BJ (cell line): ENCODE data around the gene LYVE1. TPM values are rescaled to one million over a fixed set of nuclear protein-coding genes. Genes with fewer than 3 reads are reported as not detected.
A peak's percentile ranks its signal among the peaks of the same experiment; 100 is the strongest.

Experiments used
- CTCF ChIA-PET: fragments of 350-600 bp; formaldehyde crosslinking; extraction: SDS; loops from one replicate; lab custom pipeline; 2021; ENCODE audit warnings: antibody characterized with exemption, inconsistent platforms; lab: Yijun Ruan, JAX
- POLR2A ChIA-PET: fragments of 300-600 bp; sonication (Branson Sonifier 250); formaldehyde crosslinking; extraction: SDS; loops from one replicate; lab custom pipeline; 2021; ENCODE audit warnings: antibody characterized with exemption; lab: Charles Lee
- DNase-seq: peaks from one replicate; pipeline ENCODE4 v3.0.0-alpha.2; 2011; ENCODE audit warnings: low read depth
- H3K27me3 ChIP-seq: 2 replicates; pipeline ENCODE4 v1.6.0; 2011; ENCODE audit warnings: low read length; ENCODE audit not compliant: control insufficient read depth, insufficient read depth
- H3K36me3 ChIP-seq: 2 replicates; pipeline ENCODE4 v1.5.1; 2011; ENCODE audit warnings: low read length; ENCODE audit not compliant: control insufficient read depth, insufficient read depth
- H3K4me3 ChIP-seq: 2 replicates; pipeline ENCODE4 v1.5.1; 2011; ENCODE audit warnings: low read depth, mild to moderate bottlenecking, control low read depth, low read length
- polyA plus RNA-seq: library from polyadenylated mRNA; depleted of rRNA; stranded (reverse); fragments of >200 nt; gene quantifications from 2 replicates; pipeline ENCODE4 v1.2.3, GENCODE V29; 2011
- TF ChIP-seq, protein P1 (sequence below): IDR thresholded peaks from 2 replicates; pipeline ENCODE4 v1.5.1; 2011; ENCODE audit warnings: low read depth, mild to moderate bottlenecking, control low read depth, inconsistent platforms, low read length, moderate library complexity; ENCODE audit not compliant: insufficient read depth

The LYVE1 gene
- polyA plus RNA-seq, 1 experiment = 0.15 TPM

DNA sequence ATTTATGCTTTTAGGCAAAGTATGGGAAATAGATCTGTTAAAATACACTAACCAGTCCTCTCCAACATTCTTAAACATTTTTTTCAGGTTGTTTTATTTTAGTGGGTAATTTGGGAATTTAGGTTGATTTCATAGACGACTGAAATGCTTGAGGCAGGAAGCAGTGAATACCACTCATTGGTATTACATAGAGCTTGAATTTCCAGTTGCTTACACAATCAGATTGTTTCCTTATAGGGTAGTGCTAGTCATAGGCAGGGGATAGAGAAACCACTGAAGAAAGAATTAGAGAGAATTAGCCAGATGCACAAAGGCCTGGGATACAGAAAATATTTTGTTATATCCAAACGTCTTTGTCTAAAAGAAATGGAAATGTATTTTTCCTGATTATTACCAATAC lies 23.9 kb upstream of the LYVE1 start:
- peak; percentile 80 for DNase-seq
- ChIA-PET CTCF (interaction anchor here (0.7 to 1.5 kb wide), 3 partner anchors 12 to 64 kb away, joined by 3 to 5 read pairs (median 4); partner anchors contain the start of gene RNF141), POLR2A (interaction anchor here (1.2 kb wide), 1 partner anchor 12 kb away, joined by 6 read pairs; no protein-coding TSS in a partner anchor)
- Histone ChIP-seq H3K4me3 (no peak overlapping the region), H3K36me3 (peaks cover 11% of the 10 kb centered on the region), H3K27me3 (no peaks in the 10 kb centered on the region)
- TF ChIP-seq, protein P1, sequence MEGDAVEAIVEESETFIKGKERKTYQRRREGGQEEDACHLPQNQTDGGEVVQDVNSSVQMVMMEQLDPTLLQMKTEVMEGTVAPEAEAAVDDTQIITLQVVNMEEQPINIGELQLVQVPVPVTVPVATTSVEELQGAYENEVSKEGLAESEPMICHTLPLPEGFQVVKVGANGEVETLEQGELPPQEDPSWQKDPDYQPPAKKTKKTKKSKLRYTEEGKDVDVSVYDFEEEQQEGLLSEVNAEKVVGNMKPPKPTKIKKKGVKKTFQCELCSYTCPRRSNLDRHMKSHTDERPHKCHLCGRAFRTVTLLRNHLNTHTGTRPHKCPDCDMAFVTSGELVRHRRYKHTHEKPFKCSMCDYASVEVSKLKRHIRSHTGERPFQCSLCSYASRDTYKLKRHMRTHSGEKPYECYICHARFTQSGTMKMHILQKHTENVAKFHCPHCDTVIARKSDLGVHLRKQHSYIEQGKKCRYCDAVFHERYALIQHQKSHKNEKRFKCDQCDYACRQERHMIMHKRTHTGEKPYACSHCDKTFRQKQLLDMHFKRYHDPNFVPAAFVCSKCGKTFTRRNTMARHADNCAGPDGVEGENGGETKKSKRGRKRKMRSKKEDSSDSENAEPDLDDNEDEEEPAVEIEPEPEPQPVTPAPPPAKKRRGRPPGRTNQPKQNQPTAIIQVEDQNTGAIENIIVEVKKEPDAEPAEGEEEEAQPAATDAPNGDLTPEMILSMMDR = no peak

DNA sequence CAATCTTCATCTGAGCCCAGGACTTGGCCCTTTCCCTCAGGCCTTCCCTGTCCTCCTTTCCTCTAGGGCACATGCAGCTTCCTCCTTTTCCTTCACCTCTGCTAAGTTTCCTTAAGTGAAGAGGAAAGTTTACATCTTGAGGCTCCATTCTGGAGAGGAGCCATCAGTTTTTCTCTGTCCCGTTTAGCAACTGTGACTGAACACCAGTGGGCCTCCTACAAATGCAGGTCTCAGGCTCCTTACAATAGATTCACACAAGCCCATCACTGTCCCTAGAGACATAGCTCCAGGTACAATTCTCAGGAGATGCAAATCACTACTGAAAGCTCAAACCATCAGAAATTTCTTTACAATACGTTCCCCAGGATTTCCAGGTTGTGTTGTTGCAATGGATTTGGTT lies 23.3 kb upstream of the LYVE1 start:
- no peak overlapping the region for H3K4me3 ChIP-seq

DNA sequence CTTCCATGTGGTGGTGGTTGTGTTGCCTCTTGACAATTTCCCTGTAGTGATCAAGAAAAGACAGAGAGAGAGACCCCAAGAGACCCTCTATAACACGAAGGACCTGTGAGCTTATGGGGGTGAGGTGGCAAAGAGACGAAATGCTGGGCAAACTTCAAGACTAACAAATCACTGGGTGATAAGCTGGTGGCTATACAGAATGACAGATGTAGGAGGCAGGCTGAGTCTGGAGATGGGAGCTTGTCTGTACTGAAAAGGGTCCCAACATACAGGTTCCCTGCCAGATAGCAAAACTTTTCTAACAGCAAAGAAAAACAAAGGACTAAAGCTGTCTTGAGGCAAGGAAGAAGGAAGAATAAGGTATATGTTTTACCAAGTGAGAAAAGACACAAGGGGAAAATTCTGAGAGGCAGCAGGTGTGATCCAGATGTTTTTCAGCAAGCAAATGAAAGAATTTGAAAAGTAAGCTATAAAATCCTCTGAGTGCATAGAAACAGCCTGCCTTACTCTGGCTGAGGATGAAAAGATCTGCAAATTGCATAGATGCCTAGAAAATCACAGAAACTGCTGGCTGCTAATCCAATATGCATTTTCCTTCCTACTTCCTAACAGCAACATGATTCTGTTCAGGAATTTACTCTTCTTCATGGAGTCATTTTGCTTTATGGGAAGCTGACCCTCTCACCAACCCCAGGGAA lies 21.9 kb upstream of the LYVE1 start:
- Histone ChIP-seq H3K27me3 (no peaks in the 10 kb centered on the region), H3K4me3 (no peak overlapping the region), H3K36me3 (peaks cover 10% of the 10 kb centered on the region)
- POLR2A ChIA-PET = no interaction called here
- TF ChIP-seq, protein P1 = no peak
- peak; percentile 40 for DNase-seq
- CTCF ChIA-PET = interaction anchor here (1.1 to 1.2 kb wide), 2 partner anchors 16 to 66 kb away, joined by 3 to 4 read pairs; no protein-coding TSS in a partner anchor

More for the DNA sequence above, 23.3 kb upstream of the LYVE1 start:
- DNase-seq = no peak
- ChIA-PET CTCF (interaction anchor here (0.7 to 1.5 kb wide), 4 partner anchors 12 to 143 kb away, joined by 3 to 5 read pairs (median 4); partner anchors contain the start of gene RNF141), POLR2A (no interaction called here)
- TF ChIP-seq, protein P1 = no peak
- Histone ChIP-seq H3K36me3 (peaks cover 10% of the 10 kb centered on the region), H3K27me3 (no peaks in the 10 kb centered on the region)

DNA sequence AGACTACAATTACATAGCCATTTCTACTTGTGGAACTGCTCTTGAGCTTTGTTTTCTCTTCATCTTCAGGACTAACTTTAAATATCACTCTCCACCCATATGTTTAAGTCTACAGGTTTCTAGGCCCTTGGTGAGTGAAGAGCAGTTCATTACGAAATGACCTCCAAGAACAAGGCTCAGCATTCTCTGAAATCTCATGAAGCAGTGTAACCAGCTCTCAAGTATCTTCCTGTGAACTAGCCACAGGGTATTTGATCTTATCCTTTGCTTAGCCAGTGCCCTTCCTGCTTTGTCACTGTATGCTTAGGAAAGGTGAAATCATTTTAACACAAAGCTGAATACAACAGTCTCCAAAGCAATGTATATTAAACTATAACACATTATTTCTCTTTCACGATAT lies 20.4 kb upstream of the LYVE1 start:
- CTCF ChIA-PET = interaction anchor here (1.5 kb wide), 1 partner anchor 139 kb away, joined by 4 read pairs; no protein-coding TSS in a partner anchor
- Histone ChIP-seq H3K4me3 (no peak overlapping the region), H3K36me3 (peaks cover 7% of the 10 kb centered on the region), H3K27me3 (no peaks in the 10 kb centered on the region)
- DNase-seq = no peak
- TF ChIP-seq, protein P1 = no peak
- POLR2A ChIA-PET = no interaction called here

DNA sequence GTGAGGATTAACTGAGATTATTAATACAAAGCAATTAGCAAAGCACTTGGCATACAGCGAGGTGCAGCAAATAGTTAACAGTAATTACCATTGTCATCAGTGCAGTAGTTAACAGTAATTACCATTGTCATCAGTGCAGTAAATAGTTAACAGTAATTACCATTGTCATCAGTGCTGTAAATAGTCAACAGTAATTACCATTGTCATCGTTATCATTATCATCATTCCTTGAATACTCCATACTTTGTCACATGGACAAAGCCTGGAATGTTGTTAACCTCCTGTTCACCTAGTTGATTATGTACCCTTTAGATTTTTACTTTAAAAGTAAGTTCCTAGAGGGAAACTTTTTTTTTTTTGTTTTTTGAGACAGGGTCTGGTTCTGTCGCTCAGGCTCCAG lies 19.5 kb upstream of the LYVE1 start:
- TF ChIP-seq, protein P1 = no peak
- CTCF ChIA-PET = interaction anchor here (0.9 to 1.5 kb wide), 2 partner anchors 18 to 140 kb away, joined by 4 read pairs; no protein-coding TSS in a partner anchor
- peaks cover 4% of the 10 kb centered on the region; the same call in 1 of the 2 replicates for H3K36me3 ChIP-seq
- H3K27me3 ChIP-seq = no peaks in the 10 kb centered on the region
- DNase-seq = no peak
- no peak overlapping the region for H3K4me3 ChIP-seq
- POLR2A ChIA-PET = no interaction called here
